ENCODE data around the gene CDADC1. TPM values are rescaled to one million over a fixed set of nuclear protein-coding genes. Genes with fewer than 3 reads are reported as not detected.
"Not testable (repeated sequence)": the region's sequence is repeated elsewhere in the genome, so short reads cannot be mapped to it uniquely, and the experiment has no call there.

CDADC1 gene
- total RNA-seq, 1 donor from 2014 or later, result 9.2 TPM

- TF ChIP-seq CTCF (IDR thresholded peaks at IDR 0.05; ENCODE audit: unreplicated experiment), result no peak
- peak overlapping the region; percentile 55 for H3K27ac Mint-ChIP-seq
- no peak overlapping the region for H3K4me3 Mint-ChIP-seq
- no peaks in the 10 kb centered on the region for H3K27me3 Mint-ChIP-seq (ENCODE audit: low read depth)
- no peaks in the 10 kb centered on the region for H3K9me3 Mint-ChIP-seq
- H3K36me3 Mint-ChIP-seq, result no peaks in the 10 kb centered on the region
- H3K4me1 Mint-ChIP-seq, result peaks cover 14% of the 10 kb centered on the region
- DNase-seq (ENCODE audit: low spot score in 2 of 2, unreplicated experiment in 2 of 2), result peak; percentile 61 to 77
Measured at GRCh38 chr13:49292742-49293486, 45.2 kb downstream of the CDADC1 start.

- not testable (repeated sequence) for H3K36me3 Mint-ChIP-seq; H3K27me3 Mint-ChIP-seq (ENCODE audit: low read depth); H3K9me3 Mint-ChIP-seq; DNase-seq (ENCODE audit: low spot score in 2 of 2, unreplicated experiment in 2 of 2); H3K4me3 Mint-ChIP-seq; H3K27ac Mint-ChIP-seq
- peaks cover 20% of the 10 kb centered on the region for H3K4me1 Mint-ChIP-seq
Measured at GRCh38 chr13:49294723-49295122, 47.0 kb downstream of the CDADC1 start.

GRCh38 chr13:49295244-49295643 lies 47.5 kb downstream of the CDADC1 start:
- Mint-ChIP-seq H3K36me3 (no peaks in the 10 kb centered on the region), H3K27ac (no peak overlapping the region), H3K4me3 (no peak overlapping the region), H3K9me3 (no peaks in the 10 kb centered on the region), H3K27me3 (ENCODE audit: low read depth) (peaks cover 2% of the 10 kb centered on the region), H3K4me1 (peaks cover 20% of the 10 kb centered on the region)
- no peak for TF ChIP-seq CTCF (IDR thresholded peaks at IDR 0.05; ENCODE audit: unreplicated experiment)
- DNase-seq (ENCODE audit: low spot score in 2 of 2, unreplicated experiment in 2 of 2), result no peak

- Mint-ChIP-seq H3K27ac (no peak overlapping the region), H3K36me3 (no peaks in the 10 kb centered on the region), H3K4me3 (no peak overlapping the region), H3K4me1 (peaks cover 23% of the 10 kb centered on the region), H3K27me3 (ENCODE audit: low read depth) (peaks cover 5% of the 10 kb centered on the region), H3K9me3 (no peaks in the 10 kb centered on the region)
- DNase-seq (ENCODE audit: low spot score in 2 of 2, unreplicated experiment in 2 of 2), result no peak
- no peak for TF ChIP-seq CTCF (IDR thresholded peaks at IDR 0.05; ENCODE audit: unreplicated experiment)
Measured at GRCh38 chr13:49296659-49297058, 48.9 kb downstream of the CDADC1 start.

- no peaks in the 10 kb centered on the region for H3K9me3 Mint-ChIP-seq
- peaks cover 27% of the 10 kb centered on the region for H3K4me1 Mint-ChIP-seq
- H3K27ac Mint-ChIP-seq, result no peak overlapping the region
- H3K27me3 Mint-ChIP-seq (ENCODE audit: low read depth), result peaks cover 7% of the 10 kb centered on the region
- H3K4me3 Mint-ChIP-seq, result no peak overlapping the region
- no peaks in the 10 kb centered on the region for H3K36me3 Mint-ChIP-seq
- TF ChIP-seq CTCF (IDR thresholded peaks at IDR 0.05; ENCODE audit: unreplicated experiment), result no peak
- no peak for DNase-seq (ENCODE audit: low spot score in 2 of 2, unreplicated experiment in 2 of 2)
Measured at GRCh38 chr13:49297338-49297737, 49.6 kb downstream of the CDADC1 start.

- Mint-ChIP-seq H3K4me3 (no peak overlapping the region), H3K36me3 (no peaks in the 10 kb centered on the region), H3K9me3 (no peaks in the 10 kb centered on the region), H3K27ac (no peak overlapping the region), H3K4me1 (peaks cover 23% of the 10 kb centered on the region), H3K27me3 (ENCODE audit: low read depth) (peaks cover 17% of the 10 kb centered on the region)
- no peak for TF ChIP-seq CTCF (IDR thresholded peaks at IDR 0.05; ENCODE audit: unreplicated experiment)
- DNase-seq (ENCODE audit: low spot score in 2 of 2, unreplicated experiment in 2 of 2), result no peak
Measured at GRCh38 chr13:49298416-49298815, 50.7 kb downstream of the CDADC1 start.
